ENCODE results near the gene REEP3.

DNA sequence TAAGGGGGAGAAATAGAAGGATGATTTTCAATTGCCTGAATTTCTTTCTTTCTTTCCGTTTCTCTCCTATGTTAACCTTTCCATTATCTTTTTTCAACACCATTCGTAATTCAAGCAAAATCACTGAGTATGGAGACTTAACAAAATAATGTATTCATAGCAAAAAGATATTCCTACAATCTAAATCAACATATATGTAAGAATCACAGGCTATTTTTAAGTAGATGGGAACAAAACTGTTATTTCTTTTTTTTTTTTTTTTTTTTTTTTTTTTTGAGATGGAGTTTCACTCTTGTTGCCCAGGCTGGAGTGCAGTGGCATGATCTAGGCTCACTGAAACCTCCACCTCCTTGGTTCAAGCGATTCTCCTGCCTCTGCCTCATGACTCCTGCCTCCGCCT, 28.2 kb upstream of the REEP3 start:
- TF ChIP-seq, protein P1, sequence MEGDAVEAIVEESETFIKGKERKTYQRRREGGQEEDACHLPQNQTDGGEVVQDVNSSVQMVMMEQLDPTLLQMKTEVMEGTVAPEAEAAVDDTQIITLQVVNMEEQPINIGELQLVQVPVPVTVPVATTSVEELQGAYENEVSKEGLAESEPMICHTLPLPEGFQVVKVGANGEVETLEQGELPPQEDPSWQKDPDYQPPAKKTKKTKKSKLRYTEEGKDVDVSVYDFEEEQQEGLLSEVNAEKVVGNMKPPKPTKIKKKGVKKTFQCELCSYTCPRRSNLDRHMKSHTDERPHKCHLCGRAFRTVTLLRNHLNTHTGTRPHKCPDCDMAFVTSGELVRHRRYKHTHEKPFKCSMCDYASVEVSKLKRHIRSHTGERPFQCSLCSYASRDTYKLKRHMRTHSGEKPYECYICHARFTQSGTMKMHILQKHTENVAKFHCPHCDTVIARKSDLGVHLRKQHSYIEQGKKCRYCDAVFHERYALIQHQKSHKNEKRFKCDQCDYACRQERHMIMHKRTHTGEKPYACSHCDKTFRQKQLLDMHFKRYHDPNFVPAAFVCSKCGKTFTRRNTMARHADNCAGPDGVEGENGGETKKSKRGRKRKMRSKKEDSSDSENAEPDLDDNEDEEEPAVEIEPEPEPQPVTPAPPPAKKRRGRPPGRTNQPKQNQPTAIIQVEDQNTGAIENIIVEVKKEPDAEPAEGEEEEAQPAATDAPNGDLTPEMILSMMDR (IDR thresholded peaks at IDR 0.05) = no peak
- no peak for TF ChIP-seq POLR2A (IDR thresholded peaks at IDR 0.05)

All from body of pancreas (tissue), 4 donors.